Stimulated activated CD8-positive, alpha-beta memory T cell treated with anti-CD3 and anti-CD28 coated beads, Interleukin-12 subunit alpha, Interleukin-12 subunit beta, amount 100 ng/mL, for 4 hours (primary cell): ENCODE results near the gene PDX1.
A peak's percentile ranks its signal among the peaks of the same experiment; 100 is the strongest.

Experiments used
- DNase-seq: peaks from one replicate; pipeline ENCODE4 v3.0.0-alpha.2; 2020; ENCODE audit warnings: low read depth

PDX1 gene

GRCh38 chr13:27922883-27923612 is 3.2 kb downstream of the PDX1 start:
- no peak for DNase-seq

DNA sequence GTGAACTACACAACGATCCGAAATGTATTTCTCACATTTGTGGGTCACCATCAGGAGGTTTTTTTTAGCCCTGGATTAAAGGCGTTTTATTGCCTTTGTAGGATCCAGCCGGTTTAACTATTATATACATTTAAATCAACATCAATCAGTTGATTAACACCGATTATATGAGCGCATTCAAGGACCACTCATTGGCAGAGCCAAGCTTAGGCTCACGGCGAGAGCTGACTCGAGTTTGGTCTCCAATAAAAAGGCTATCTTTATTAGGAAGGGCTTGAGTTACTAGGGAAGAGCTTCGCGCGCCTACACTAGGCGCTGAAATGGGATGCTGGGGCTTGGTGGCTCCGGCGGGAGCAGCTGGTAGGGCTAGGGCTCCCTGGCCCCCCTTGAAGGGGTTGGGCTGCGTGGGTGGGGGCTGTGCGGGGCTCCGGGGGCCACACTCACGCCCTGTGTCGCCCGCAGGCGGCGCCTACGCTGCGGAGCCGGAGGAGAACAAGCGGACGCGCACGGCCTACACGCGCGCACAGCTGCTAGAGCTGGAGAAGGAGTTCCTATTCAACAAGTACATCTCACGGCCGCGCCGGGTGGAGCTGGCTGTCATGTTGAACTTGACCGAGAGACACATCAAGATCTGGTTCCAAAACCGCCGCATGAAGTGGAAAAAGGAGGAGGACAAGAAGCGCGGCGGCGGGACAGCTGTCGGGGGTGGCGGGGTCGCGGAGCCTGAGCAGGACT is 4.2 kb downstream of the PDX1 start:
- DNase-seq, result no peak

GRCh38 chr13:27924529-27925141 is 4.8 kb downstream of the PDX1 start:
- DNase-seq, result no peak

DNA sequence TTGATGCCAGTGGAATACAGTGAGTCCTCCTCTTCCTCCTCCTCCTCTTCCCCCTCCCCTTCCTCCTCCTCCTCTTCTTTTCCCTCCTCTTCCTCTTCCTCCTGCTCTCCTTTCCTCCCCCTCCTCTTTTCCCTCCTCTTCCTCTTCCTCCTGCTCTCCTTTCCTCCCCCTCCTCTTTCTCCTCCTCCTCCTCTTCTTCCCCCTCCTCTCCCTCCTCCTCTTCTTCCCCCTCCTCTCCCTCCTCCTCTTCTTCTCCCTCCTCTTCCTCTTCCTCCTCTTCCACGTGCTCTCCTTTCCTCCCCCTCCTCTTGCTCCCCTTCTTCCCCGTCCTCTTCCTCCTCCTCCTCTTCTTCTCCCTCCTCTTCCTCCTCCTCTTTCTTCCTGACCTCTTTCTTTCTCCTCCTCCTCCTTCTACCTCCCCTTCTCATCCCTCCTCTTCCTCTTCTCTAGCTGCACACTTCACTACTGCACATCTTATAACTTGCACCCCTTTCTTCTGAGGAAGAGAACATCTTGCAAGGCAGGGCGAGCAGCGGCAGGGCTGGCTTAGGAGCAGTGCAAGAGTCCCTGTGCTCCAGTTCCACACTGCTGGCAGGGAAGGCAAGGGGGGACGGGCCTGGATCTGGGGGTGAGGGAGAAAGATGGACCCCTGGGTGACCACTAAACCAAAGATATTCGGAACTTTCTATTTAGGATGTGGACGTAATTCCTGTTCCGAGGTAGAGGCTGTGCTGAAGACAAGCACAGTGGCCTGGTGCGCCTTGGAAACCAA is 5.6 kb downstream of the PDX1 start:
- no peak for DNase-seq

DNA sequence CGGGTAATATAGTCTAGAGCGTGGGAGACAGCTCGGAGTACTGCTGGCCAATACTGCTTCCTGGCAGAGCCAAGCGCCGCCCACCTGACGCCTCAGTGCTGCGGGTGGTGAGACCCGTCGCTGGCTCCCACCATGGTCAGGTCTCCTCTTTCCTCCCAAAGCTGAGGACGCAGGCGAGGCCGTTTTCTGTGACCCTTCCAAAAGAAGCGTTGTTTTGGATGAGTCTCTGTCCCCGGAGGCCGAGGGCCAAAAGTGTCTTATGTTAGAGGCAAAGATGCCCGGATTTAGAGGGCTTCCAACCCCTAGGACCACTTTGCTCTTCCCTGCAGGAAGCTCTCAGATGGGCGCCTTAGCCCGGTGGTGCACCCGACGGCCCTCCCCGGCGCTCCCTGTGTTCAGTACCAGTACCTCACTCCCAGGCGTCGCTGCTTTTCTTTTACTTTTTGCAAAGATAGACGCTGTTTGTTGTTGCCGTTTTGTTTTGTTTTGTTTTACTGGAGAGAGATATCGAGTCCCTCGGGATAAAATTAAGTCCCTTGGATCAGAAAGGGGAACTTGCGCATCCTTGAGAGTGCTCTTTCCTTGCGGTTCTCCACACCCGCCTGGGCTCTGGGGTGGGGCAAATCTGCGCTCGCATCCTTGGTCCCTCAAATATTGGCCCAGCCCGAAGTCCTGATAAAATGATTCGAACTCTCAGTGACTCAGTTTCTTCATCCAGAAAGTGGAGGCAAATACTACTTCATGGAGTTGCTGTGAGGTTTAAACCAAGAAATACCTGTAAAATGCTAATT is 7.0 kb downstream of the PDX1 start:
- DNase-seq, result no peak

GRCh38 chr13:27927444-27928352 is 7.9 kb downstream of the PDX1 start:
- DNase-seq, result no peak

- no peak for DNase-seq
Observed at GRCh38 chr13:27928353-27928804, 8.6 kb downstream of the PDX1 start.

DNA sequence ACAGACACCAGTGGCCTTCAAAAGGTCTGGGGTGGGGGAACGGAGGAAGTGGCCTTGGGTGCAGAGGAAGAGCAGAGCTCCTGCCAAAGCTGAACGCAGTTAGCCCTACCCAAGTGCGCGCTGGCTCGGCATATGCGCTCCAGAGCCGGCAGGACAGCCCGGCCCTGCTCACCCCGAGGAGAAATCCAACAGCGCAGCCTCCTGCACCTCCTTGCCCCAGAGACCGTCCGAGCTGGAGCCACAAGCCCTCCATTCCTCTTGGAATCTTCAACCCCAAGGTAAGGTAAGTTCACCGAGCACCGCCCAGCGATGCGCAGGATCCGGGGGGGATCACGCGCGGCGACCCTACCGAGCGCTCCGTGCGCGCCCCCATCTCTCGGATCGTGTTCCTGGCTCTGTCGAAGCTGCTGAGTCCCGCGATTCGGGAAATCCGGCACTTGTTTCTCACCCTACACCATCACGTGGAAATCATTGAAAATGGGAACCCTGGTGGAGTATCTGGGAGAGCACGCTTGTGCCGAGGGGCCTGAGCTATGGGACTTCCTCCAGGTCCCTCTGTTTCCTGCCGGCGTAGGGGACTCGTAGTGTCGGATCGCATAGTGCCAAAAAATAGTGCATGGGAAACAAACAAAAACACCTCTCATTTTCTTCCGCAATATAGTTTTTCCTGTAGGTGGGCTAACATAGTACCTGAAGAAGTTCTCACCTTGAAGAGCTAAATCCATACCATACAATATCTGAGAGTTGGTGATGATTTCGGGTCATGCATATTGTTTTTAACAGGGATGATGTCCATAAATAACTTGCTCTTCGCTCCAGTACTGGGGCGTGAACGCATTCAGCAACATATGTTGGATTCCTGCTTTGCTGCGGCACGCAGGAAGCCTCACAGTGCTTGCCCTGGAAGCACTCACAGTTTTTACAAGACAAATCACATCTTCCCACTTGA is 9.3 kb downstream of the PDX1 start:
- DNase-seq, result no peak

DNA sequence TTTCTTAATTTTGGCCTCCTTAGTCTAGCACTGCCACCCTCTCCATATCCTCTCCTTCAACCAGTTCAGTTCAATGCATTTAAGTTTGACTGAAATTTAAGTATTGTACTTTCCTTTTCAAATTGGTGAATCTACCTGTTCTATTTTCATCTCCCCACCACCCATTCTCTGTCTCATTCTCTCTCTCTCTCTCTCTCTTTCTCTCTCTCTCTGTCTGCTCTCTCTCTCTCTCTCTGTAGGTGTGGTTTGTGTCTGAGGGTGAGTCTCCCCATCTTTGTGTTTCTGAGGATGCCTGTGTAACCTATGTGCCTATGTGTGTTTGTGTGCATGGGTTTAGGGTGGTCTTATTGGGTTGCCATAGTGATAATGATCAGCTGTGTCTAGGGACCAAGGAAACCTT is 10.1 kb downstream of the PDX1 start:
- DNase-seq, result no peak

- DNase-seq, result no peak
Observed at GRCh38 chr13:27933118-27933517, 13.3 kb downstream of the PDX1 start.

DNA sequence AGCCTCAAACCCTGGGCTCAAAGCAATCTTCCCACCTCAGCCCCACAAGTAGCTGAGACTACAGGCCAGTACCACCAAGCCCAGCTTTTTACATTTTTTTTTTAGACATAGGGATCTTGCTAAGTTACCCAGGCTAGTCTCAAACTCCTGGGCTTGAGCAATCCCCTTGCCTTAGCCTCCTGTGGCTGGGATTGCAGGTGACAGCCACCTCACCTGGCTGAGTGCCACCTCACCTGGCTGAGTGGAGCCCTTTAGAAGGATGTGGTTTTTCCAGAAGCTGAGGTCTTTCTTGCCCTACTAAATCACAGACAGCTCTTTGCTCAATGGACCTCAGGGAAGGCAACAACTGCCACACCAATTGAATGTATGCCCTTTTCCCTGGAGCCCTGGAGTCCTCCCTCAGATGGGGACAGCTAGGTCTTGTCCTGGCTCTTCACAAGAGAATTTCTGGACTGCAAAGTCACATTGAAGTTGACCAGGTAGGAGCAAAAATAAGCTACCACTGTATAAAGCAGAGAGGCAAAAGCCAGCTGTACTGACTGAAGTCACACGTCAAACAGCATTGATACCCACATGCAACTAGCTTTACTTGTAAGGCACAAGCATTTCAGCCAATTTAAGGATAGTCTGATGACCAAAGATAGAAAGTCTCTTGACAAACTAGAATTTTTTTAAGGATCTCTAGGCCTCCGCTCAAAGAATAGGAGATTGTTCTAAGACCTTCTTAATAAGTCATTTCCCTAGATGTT is 14.0 kb downstream of the PDX1 start:
- no peak for DNase-seq

DNA sequence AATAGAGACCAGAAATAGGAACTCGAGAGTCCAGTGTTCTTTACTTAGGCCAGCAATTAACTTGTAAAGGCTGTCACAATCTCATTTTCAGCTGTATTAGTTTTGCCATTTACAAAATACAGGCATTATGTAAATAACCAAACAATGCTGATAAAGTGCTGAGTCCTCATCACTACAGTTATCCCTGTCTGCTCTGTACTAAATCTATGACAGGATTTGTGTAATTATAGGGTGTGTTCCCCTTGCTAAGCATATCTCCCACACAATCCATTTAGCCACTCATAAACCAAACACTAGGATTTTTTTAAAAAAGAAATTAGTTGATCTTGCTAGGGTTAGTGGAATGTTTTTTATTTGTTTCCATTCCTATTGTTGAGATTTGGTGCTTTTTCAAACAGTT is 23.2 kb downstream of the PDX1 start:
- DNase-seq, result no peak

DNA sequence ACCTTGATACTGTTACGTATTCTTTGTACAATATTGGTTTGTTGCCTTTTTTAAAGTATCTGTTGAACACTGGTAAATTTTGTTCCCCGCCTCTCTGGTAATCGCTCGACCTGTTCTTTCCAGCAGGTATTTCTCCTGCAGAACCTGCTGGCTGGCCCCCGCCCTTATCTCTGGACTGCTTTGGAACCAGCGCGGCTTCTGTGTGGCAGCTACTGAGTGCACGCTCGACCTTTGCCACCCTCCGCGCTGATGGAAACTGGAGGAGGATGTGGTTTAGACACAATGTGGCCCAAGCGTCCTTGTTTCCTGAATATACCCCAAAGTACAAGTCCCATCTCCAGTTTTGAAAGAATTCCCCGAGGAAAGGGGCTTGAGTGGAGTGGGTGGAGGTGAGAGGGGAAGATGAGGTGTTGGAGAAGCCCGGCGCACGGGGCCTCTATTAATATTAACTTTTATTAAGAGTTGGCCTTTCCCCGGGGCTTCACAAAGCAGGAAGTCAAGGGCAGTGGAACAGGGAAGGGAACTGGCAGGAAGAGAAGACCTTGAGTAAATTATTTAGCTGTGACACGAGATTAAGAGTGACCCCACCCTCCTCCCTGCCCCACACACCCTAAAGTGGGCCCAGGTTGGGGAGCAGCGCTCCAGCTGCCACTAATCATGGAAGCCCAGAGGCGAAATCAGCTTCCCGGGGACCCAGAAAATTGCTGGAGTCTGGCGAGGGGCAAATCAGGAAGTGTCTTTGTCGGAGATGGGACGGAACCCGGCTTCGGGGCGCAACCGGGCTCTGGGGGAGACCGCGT is 33.3 kb downstream of the PDX1 start:
- no peak for DNase-seq

- peak; percentile 25 for DNase-seq
Observed at GRCh38 chr13:27953676-27954405, 34.0 kb downstream of the PDX1 start.

DNA sequence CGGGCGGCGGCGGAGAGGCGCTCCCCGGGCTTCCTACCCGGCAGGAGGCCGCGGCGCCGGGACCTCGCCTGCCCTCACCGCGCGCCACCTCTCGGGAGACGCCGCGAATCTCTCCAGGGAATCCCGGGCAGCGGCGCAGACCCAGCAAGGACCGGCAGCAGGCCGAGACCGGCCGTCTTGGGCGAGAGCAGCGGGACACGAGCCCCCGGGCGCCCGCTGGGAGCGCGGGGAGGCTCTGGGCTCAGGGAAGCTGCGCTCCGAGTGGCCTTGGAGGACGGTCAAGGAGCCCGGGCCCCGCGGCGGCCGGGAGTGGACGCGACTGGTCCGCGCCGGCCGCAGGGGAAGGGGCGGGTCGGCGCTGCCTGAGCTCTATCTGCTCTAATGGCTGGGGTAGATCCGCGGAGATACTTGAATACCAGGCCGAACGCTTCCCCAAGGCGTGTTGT is 34.6 kb downstream of the PDX1 start:
- no peak for DNase-seq

DNA sequence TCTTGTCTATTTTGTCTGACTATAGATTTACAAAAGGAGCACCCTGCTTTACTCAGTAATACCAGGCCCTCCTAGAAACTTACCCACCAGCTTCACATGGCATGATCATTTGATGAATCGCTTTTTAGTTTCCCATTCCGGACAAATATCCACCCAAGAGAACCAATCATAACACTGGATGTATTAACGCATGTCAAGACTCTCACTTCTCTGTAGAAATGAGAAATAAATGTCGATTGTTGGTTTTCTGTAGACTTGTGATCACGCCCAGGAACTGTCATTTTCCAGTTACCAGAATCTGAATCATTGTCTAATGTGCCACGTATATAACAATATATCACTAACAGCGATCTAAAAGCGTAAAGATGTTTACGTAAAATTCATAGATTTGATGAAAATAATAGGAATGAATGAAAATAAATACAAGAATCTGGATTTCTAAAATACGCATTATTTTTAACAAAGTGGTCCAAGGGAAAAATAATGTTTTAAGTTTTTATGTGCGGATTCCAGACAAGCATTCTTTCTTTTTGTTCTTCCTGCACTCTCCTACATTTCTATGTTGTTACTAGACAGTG is 35.3 kb downstream of the PDX1 start:
- DNase-seq, result no peak
